ENCODE data around the gene RPS27A.

DNA sequence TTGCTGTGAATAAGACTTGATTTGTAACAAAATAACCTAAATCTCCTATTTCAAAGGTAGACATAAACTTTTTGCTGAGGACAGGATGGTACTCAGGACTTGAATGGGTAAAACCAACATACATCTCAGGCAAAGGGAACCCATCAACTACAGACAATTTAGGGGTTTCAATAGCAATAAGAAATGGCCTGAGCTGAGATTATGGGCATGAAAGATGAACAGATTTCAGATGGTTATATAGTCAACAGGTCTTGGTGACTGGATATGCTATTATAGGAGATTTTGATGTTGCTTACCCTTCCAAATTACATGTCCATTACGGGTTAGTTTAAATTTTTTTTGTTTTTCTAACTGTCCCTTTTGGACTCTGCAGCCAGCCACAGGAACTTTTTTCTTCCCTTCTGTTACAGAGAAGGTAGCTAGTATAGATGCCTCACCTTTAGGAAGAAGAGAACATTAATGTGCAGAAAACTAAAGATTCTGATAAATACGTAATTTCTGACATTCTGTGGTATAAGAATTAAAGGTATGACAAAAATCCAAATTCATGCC lies 4.6 kb downstream of the RPS27A start:
- TF ChIP-seq TCF4 (CRISPR knock-in tag; IDR thresholded peaks at IDR 0.05; ENCODE audit: borderline replicate concordance), result no peak
- no peak for TF ChIP-seq SNAI2 (CRISPR knock-in tag; IDR thresholded peaks at IDR 0.05)
- TF ChIP-seq ARNTL (CRISPR knock-in tag; IDR thresholded peaks at IDR 0.05; ENCODE audit: borderline replicate concordance, low read depth), result no peak
- no peak for TF ChIP-seq ISL1 (CRISPR knock-in tag; IDR thresholded peaks at IDR 0.05)
- TF ChIP-seq, protein P1, sequence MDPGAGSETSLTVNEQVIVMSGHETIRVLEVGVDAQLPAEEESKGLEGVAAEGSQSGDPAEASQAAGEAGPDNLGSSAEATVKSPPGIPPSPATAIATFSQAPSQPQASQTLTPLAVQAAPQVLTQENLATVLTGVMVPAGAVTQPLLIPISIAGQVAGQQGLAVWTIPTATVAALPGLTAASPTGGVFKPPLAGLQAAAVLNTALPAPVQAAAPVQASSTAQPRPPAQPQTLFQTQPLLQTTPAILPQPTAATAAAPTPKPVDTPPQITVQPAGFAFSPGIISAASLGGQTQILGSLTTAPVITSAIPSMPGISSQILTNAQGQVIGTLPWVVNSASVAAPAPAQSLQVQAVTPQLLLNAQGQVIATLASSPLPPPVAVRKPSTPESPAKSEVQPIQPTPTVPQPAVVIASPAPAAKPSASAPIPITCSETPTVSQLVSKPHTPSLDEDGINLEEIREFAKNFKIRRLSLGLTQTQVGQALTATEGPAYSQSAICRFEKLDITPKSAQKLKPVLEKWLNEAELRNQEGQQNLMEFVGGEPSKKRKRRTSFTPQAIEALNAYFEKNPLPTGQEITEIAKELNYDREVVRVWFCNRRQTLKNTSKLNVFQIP (CRISPR knock-in tag; IDR thresholded peaks at IDR 0.05; ENCODE audit: borderline replicate concordance, low read depth), result no peak
- TF ChIP-seq, protein P2, sequence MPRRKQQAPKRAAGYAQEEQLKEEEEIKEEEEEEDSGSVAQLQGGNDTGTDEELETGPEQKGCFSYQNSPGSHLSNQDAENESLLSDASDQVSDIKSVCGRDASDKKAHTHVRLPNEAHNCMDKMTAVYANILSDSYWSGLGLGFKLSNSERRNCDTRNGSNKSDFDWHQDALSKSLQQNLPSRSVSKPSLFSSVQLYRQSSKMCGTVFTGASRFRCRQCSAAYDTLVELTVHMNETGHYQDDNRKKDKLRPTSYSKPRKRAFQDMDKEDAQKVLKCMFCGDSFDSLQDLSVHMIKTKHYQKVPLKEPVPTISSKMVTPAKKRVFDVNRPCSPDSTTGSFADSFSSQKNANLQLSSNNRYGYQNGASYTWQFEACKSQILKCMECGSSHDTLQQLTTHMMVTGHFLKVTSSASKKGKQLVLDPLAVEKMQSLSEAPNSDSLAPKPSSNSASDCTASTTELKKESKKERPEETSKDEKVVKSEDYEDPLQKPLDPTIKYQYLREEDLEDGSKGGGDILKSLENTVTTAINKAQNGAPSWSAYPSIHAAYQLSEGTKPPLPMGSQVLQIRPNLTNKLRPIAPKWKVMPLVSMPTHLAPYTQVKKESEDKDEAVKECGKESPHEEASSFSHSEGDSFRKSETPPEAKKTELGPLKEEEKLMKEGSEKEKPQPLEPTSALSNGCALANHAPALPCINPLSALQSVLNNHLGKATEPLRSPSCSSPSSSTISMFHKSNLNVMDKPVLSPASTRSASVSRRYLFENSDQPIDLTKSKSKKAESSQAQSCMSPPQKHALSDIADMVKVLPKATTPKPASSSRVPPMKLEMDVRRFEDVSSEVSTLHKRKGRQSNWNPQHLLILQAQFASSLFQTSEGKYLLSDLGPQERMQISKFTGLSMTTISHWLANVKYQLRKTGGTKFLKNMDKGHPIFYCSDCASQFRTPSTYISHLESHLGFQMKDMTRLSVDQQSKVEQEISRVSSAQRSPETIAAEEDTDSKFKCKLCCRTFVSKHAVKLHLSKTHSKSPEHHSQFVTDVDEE (CRISPR knock-in tag; IDR thresholded peaks at IDR 0.05), result no peak
- TF ChIP-seq, protein P3, sequence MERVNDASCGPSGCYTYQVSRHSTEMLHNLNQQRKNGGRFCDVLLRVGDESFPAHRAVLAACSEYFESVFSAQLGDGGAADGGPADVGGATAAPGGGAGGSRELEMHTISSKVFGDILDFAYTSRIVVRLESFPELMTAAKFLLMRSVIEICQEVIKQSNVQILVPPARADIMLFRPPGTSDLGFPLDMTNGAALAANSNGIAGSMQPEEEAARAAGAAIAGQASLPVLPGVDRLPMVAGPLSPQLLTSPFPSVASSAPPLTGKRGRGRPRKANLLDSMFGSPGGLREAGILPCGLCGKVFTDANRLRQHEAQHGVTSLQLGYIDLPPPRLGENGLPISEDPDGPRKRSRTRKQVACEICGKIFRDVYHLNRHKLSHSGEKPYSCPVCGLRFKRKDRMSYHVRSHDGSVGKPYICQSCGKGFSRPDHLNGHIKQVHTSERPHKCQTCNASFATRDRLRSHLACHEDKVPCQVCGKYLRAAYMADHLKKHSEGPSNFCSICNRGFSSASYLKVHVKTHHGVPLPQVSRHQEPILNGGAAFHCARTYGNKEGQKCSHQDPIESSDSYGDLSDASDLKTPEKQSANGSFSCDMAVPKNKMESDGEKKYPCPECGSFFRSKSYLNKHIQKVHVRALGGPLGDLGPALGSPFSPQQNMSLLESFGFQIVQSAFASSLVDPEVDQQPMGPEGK (CRISPR knock-in tag; IDR thresholded peaks at IDR 0.05; ENCODE audit: borderline replicate concordance), result no peak
- no peak for TF ChIP-seq RARB (CRISPR knock-in tag; IDR thresholded peaks at IDR 0.05)
- TF ChIP-seq ZNF565 (CRISPR knock-in tag; conservative IDR thresholded peaks at IDR 0.05; ENCODE audit: low read depth), result no peak
- TF ChIP-seq ZFP3 (CRISPR knock-in tag; IDR thresholded peaks at IDR 0.05), result no peak
- TF ChIP-seq OSR1 (CRISPR knock-in tag; IDR thresholded peaks at IDR 0.05), result no peak
- no peak for TF ChIP-seq GLIS3 (CRISPR knock-in tag; IDR thresholded peaks at IDR 0.05)
